NCI-H774 (cell line): ENCODE measurements around the gene GFPT1.

Experiments
- DNase-seq: peaks from one replicate; lab custom pipeline; 2025; lab: John Stamatoyannopoulos, UW

Gene GFPT1

GRCh38 chr2:69291004-69291650 lies 95.9 kb downstream of the GFPT1 start:
- no peak for DNase-seq

GRCh38 chr2:69288429-69288828 lies 98.6 kb downstream of the GFPT1 start:
- DNase-seq: no peak

GRCh38 chr2:69287544-69287943 lies 99.5 kb downstream of the GFPT1 start:
- DNase-seq: no peak

- DNase-seq: no peak
Measured at GRCh38 chr2:69285379-69285894, 101.6 kb downstream of the GFPT1 start.

- DNase-seq: no peak
Measured at GRCh38 chr2:69280796-69281412, 106.1 kb downstream of the GFPT1 start.

- DNase-seq: no peak
Measured at GRCh38 chr2:69279931-69280681, 106.9 kb downstream of the GFPT1 start.

GRCh38 chr2:69279211-69279610 lies 107.8 kb downstream of the GFPT1 start:
- no peak for DNase-seq

- DNase-seq: no peak
Measured at GRCh38 chr2:69278366-69278765, 108.7 kb downstream of the GFPT1 start.

- DNase-seq: no peak
Measured at GRCh38 chr2:69275490-69275889, 111.5 kb downstream of the GFPT1 start.

- no peak for DNase-seq
Measured at GRCh38 chr2:69272803-69273471, 114.1 kb downstream of the GFPT1 start.

GRCh38 chr2:69271831-69272257 lies 115.2 kb downstream of the GFPT1 start:
- no peak for DNase-seq
